Measurements from ENCODE around the gene AICDA. TPM values are rescaled to one million over a fixed set of nuclear protein-coding genes. Genes with fewer than 3 reads are reported as not detected.

Gene AICDA
- total RNA-seq, 1 experiment from 2014 or later, result 0.22 TPM

DNA sequence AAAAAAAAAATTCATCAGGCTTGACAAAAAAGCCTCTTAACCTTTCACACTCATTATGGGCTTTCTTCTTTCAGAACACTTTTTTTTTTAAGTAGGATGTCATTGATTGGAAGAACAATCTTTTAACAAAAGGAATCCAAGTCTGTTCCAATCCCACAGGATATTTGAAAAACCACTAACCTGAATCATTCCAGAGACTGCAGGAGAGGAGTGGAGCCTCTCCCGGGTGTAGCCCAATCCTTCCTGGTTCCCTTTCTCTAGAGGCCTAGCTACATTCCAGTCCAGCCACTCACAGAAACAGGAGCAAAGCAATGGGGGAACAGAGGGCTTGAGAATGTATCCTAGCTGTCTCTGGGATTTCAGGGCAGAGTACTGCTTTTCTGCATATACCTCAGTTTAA is 45.7 kb upstream of the AICDA start:
- H3K4me1 ChIP-seq (ENCODE audit: insufficient read depth, low read length), result no peaks in the 10 kb centered on the region; the same call in 1 of the 2 replicates
- H3K4me1 Mint-ChIP-seq, result peaks cover 3 to 4% of the 10 kb centered on the region in 2 experiments
- no peak overlapping the region for H2BK12ac ChIP-seq (ENCODE audit: insufficient read length, low read depth, low read length)
- no peak overlapping the region for H3K18ac ChIP-seq (ENCODE audit: insufficient read length, low read depth, low read length)
- no peak overlapping the region for H3K23ac ChIP-seq (ENCODE audit: insufficient read length, low read depth, low read length)
- H3T11ph ChIP-seq (ENCODE audit: low read length), result no peak overlapping the region
- no peaks in the 10 kb centered on the region for H3K27me3 Mint-ChIP-seq (ENCODE audit: low read depth)
- no peak overlapping the region for H3K4me3 Mint-ChIP-seq
- no peak overlapping the region for H2BK5ac ChIP-seq (ENCODE audit: insufficient read length, low read length)
- H3K79me1 ChIP-seq (ENCODE audit: insufficient read depth, low read depth, low read length, poor library complexity, severe bottlenecking), result no peaks in the 10 kb centered on the region
- no peaks in the 10 kb centered on the region for H3K23me2 ChIP-seq (ENCODE audit: insufficient read length, low read depth, low read length, poor library complexity, severe bottlenecking)
- H3K27me3 ChIP-seq (ENCODE audit: insufficient read depth, low read length), result no peaks in the 10 kb centered on the region
- no peak for DNase-seq
- H2BK120ac ChIP-seq (ENCODE audit: low read depth, low read length, poor library complexity, severe bottlenecking), result no peak overlapping the region
- no peaks in the 10 kb centered on the region for H3K9me3 ChIP-seq (ENCODE audit: control insufficient read depth, low read depth, low read length)
- no peaks in the 10 kb centered on the region for H3K79me2 ChIP-seq (ENCODE audit: insufficient read depth, low read length)
- H2BK15ac ChIP-seq (ENCODE audit: low read depth, low read length), result no peak overlapping the region
- no peak overlapping the region for H2BK20ac ChIP-seq (ENCODE audit: low read depth, low read length, poor library complexity, severe bottlenecking)
- no peak overlapping the region for H3K4me2 ChIP-seq (ENCODE audit: insufficient read depth, insufficient read length, low read length)
- H4K91ac ChIP-seq (ENCODE audit: insufficient read length, low read depth, low read length), result no peak overlapping the region
- no peak overlapping the region for H3K9ac ChIP-seq (ENCODE audit: extremely low read depth, insufficient read length, low read length)
- H3K27ac Mint-ChIP-seq, result peak overlapping the region in 2 of 3 experiments; percentile 27 to 81; a peak in 3 of 7 replicates
- H3K4ac ChIP-seq (ENCODE audit: low read depth, low read length), result no peak overlapping the region
- no peak overlapping the region for H2AK5ac ChIP-seq (ENCODE audit: insufficient read length, low read length)
- peak overlapping the region; percentile 89 for H2AFZ ChIP-seq (ENCODE audit: low read length)
- no peak overlapping the region for H3K27ac ChIP-seq (ENCODE audit: insufficient read length, low read depth, low read length)
- H4K5ac ChIP-seq (ENCODE audit: insufficient read length, low read depth, low read length), result no peak overlapping the region
- H3K36me3 Mint-ChIP-seq (ENCODE audit: insufficient read depth in 1 of 3, low read depth in 3 of 3), result no peaks in the 10 kb centered on the region; a peak in 1 of 7 replicates
- WGBS (ENCODE audit: extremely low coverage, insufficient read length, low lambda C conversion rate), result no CpG with 5 or more reads among the region's 1 CpG
- no peak overlapping the region for H3K56ac ChIP-seq (ENCODE audit: insufficient read length, low read depth, low read length)
- H4K8ac ChIP-seq (replicated peaks; ENCODE audit: insufficient read length, low read depth, low read length), result no peak overlapping the region
- TF ChIP-seq, protein P1, sequence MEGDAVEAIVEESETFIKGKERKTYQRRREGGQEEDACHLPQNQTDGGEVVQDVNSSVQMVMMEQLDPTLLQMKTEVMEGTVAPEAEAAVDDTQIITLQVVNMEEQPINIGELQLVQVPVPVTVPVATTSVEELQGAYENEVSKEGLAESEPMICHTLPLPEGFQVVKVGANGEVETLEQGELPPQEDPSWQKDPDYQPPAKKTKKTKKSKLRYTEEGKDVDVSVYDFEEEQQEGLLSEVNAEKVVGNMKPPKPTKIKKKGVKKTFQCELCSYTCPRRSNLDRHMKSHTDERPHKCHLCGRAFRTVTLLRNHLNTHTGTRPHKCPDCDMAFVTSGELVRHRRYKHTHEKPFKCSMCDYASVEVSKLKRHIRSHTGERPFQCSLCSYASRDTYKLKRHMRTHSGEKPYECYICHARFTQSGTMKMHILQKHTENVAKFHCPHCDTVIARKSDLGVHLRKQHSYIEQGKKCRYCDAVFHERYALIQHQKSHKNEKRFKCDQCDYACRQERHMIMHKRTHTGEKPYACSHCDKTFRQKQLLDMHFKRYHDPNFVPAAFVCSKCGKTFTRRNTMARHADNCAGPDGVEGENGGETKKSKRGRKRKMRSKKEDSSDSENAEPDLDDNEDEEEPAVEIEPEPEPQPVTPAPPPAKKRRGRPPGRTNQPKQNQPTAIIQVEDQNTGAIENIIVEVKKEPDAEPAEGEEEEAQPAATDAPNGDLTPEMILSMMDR (conservative IDR thresholded peaks at IDR 0.05), result no peak
- no peaks in the 10 kb centered on the region for H4K20me1 ChIP-seq (ENCODE audit: control insufficient read depth, insufficient read depth, insufficient read length)
- no peak overlapping the region for H3K14ac ChIP-seq (ENCODE audit: insufficient read depth, low read length)
- no peaks in the 10 kb centered on the region for H3K9me3 Mint-ChIP-seq

Measured in H9 (cell line).